ENCODE results near the gene DPYD. TPM values are rescaled to one million over a fixed set of nuclear protein-coding genes. Genes with fewer than 3 reads are reported as not detected.

Gene DPYD
- total and polyA plus RNA-seq, 2 donors, result 24.7 to 84.3 TPM

DNA sequence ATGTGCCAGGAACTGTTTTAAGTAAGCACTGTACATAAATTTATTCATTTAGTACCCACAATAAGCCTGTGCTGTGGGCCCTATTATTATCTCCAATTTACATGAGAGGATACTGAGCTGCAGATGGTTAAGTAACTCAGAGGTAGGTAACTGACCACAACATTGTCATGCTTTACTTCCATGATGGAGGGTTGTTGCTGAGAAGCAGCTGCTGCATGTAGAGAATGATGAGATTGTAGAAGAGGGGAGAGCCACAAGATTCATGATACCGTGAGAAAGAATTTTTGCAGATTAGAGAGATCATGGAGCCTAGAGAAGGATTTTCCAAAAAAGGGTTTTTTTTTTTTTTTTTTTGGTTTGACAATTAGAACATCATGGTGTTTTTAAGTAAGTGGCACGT lies 886.2 kb downstream of the DPYD start:
- Histone ChIP-seq H3K4me3 (ENCODE audit: low read depth, low read length) (no peak overlapping the region), H3K36me3 (ENCODE audit: insufficient read depth) (no peaks in the 10 kb centered on the region), H3K4me1 (ENCODE audit: insufficient read depth) (no peaks in the 10 kb centered on the region), H3K27ac (ENCODE audit: low read depth) (no peak overlapping the region)
- no peak for DNase-seq (ENCODE audit: extremely low spot score)
- 79% methylated on average over 2 of the region's 2 CpGs for WGBS

DNA sequence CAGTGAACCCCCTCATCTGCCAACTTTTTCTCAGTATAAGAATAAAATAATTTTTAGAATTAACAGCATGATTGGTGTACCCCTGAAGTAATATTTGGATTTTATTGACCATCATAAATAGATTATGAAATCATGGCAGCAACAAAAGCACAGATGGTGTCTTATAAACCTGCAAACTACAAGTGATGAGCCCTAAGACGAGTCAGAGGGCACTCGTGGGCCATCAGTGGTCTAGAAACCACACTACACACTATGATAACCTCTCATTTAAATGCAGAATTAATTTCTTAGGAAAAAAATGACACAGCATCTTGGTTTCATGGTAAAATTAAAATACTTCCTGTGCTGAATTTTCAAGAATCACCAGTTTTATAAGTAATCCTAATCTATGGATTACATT lies 886.9 kb downstream of the DPYD start:
- WGBS, result 48% methylated on average over 2 of the region's 2 CpGs
- H3K36me3 ChIP-seq (ENCODE audit: insufficient read depth), result no peaks in the 10 kb centered on the region
- no peak overlapping the region for H3K27ac ChIP-seq (ENCODE audit: low read depth)
- H3K4me3 ChIP-seq (ENCODE audit: low read depth, low read length), result no peak overlapping the region
- no peak for DNase-seq (ENCODE audit: extremely low spot score)
- H3K4me1 ChIP-seq (ENCODE audit: insufficient read depth), result no peaks in the 10 kb centered on the region
